ENCODE measurements around the gene KRTAP10-10. TPM values are rescaled to one million over a fixed set of nuclear protein-coding genes. Genes with fewer than 3 reads are reported as not detected.

Gene KRTAP10-10
- total and polyA plus RNA-seq, 2 of the 8 experiments (the other 6 are each of a cell fraction or from before 2014, with no cell fraction given) = not detected

DNA sequence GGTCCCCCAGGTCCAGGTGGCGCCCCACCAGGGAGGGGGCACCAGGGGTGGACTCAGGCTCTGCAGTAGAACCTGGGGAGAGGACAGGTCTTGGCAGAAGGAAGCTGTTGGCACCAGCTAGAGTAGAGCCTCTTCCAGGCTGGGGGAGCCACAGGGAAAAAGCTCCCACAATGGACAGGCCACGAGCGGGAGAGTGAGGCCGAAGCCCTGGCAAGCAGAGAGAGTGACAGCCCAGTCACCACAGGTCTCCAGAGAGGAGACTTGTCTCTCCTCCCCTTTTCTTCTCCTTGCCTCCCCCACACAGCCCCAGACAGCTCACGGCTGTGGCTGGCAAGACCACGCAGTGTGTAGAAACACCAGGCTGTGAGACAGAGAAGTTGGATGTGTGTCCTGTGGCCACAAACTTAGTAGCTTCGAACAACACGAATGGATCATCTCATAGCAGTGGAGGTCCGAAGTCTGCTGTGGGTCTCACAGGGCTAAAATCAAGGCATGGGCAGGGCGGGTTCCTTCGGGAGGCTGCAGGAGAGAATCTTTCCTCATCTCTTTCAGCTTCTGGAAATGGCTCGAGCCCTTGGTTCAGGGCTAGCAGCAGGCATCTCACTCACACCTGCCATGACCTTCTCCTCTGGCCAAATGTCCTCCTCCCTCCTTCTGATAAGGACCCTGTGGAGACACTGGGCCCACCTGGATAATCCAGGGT lies 14.0 kb downstream of the KRTAP10-10 start:
- no peak overlapping the region for H3K56ac ChIP-seq (replicated peaks; ENCODE audit: insufficient read length, low read depth, low read length)
- no peaks in the 10 kb centered on the region for H3K36me3 ChIP-seq (ENCODE audit: control insufficient read depth in 2 of 4, insufficient read depth in 4 of 4, low read length in 3 of 4)
- H4K20me1 ChIP-seq (replicated peaks in 1 of 2; ENCODE audit: control insufficient read depth in 1 of 2, insufficient read depth in 2 of 2, low read length in 2 of 2) = no peaks in the 10 kb centered on the region
- DNase-seq (ENCODE audit: low read depth in 1 of 2, low spot score in 2 of 2) = no peak
- H2BK12ac ChIP-seq (ENCODE audit: low read depth, low read length) = no peak overlapping the region
- H3K9me3 ChIP-seq (ENCODE audit: insufficient read depth in 2 of 2, low read depth in 1 of 2, low read length in 1 of 2) = no peaks in the 10 kb centered on the region; a peak in 1 of 4 replicates
- no peak for FAIRE-seq
- H3K79me1 ChIP-seq (ENCODE audit: low read depth, low read length) = no peaks in the 10 kb centered on the region; the same call in 1 of the 2 replicates
- peak overlapping the region; percentile 39 for H4K91ac ChIP-seq (replicated peaks; ENCODE audit: insufficient read length, low read length)
- peaks cover 0 to 2% (median 0%) of the 10 kb centered on the region in 4 experiments; a peak in 1 of 7 replicates for H3K27me3 ChIP-seq (replicated peaks in 1 of 4; ENCODE audit: control insufficient read depth in 3 of 4, extremely low read depth in 1 of 4, insufficient read depth in 3 of 4, low read length in 3 of 4)
- no peaks in the 10 kb centered on the region for H3K79me2 ChIP-seq (ENCODE audit: control insufficient read depth in 1 of 2, insufficient read depth in 2 of 2, low read length in 2 of 2)
- H3K23me2 ChIP-seq (ENCODE audit: low read depth, low read length) = no peaks in the 10 kb centered on the region
- H2BK120ac ChIP-seq (replicated peaks; ENCODE audit: low read depth, low read length) = no peak overlapping the region
- no peak overlapping the region for H3K27ac ChIP-seq (ENCODE audit: low read depth, low read length)
- H3K4me3 ChIP-seq (ENCODE audit: extremely low read depth in 1 of 4, insufficient read depth in 2 of 4, low read depth in 3 of 4, low read length in 4 of 4) = no peak overlapping the region
- CTCF ChIA-PET (ENCODE audit: partially characterized antibody) = interaction anchor here (0.6 to 1.6 kb wide), 5 partner anchors 13 to 359 kb away, joined by 3 to 4 read pairs (median 3); no protein-coding TSS in a partner anchor
- no peak overlapping the region for H4K5ac ChIP-seq (ENCODE audit: insufficient read length, low read depth, low read length)
- H3K4me2 ChIP-seq (ENCODE audit: insufficient read depth in 1 of 2, low read depth in 2 of 2, low read length in 2 of 2) = no peak overlapping the region
- 82% methylated on average over 12 of the region's 12 CpGs; no CpG with 5 or more reads in 1 of the 2 experiments for WGBS, 2 experiments (ENCODE audit: extremely low coverage in 1 of 2, insufficient coverage in 1 of 2, insufficient read length in 1 of 2, insufficient replicate concordance in 2 of 2, low coverage in 1 of 2, low lambda C conversion rate in 2 of 2, missing lambda C conversion rate in 1 of 2)
- H2BK5ac ChIP-seq (ENCODE audit: low read depth, low read length) = no peak overlapping the region
- no peak overlapping the region for H3K4ac ChIP-seq (replicated peaks; ENCODE audit: insufficient read length, low read depth, low read length)
- H3K23ac ChIP-seq (ENCODE audit: insufficient read length) = no peak overlapping the region
- H3K4me1 ChIP-seq (replicated peaks in 1 of 4; ENCODE audit: control insufficient read depth in 3 of 4, insufficient read depth in 4 of 4, low read length in 3 of 4) = peaks cover 0 to 14% (median 4%) of the 10 kb centered on the region in 4 experiments; a peak in 3 of 7 replicates
- POLR2A ChIA-PET (ENCODE audit: partially characterized antibody) = no interaction called here
- no peak overlapping the region for H3K18ac ChIP-seq (ENCODE audit: extremely low read depth, low read length)
- no peak overlapping the region for H2AFZ ChIP-seq (ENCODE audit: low read length)
- no peak overlapping the region for H3K14ac ChIP-seq (ENCODE audit: insufficient read length)
- H2BK15ac ChIP-seq (ENCODE audit: low read length) = no peak overlapping the region
- H4K8ac ChIP-seq (ENCODE audit: extremely low read depth, insufficient read depth, low read length) = no peak overlapping the region
- no peak overlapping the region for H3K9ac ChIP-seq (replicated peaks in 1 of 4; ENCODE audit: extremely low read depth in 1 of 4, low read depth in 3 of 4, low read length in 3 of 4)
- no peak overlapping the region for H2AK5ac ChIP-seq (ENCODE audit: low read depth, low read length)
- no peak overlapping the region for H2BK20ac ChIP-seq (ENCODE audit: low read length)
- TF ChIP-seq EP300 (IDR thresholded peaks at IDR 0.05; ENCODE audit: borderline replicate concordance in 1 of 2, low read depth in 2 of 2, low read length in 2 of 2) (no peak), SIX5 (IDR thresholded peaks at IDR 0.05; ENCODE audit: low read depth, low read length) (no peak), TCF12 (IDR thresholded peaks at IDR 0.05; ENCODE audit: low read depth, low read length) (no peak), POLR2AphosphoS5 (IDR thresholded peaks at IDR 0.05; ENCODE audit: low read depth, low read length) (no peak), MAFK (IDR thresholded peaks at IDR 0.05; ENCODE audit: low read depth, low read length) (no peak), RXRA (IDR thresholded peaks at IDR 0.05; ENCODE audit: insufficient read depth, low read depth, low read length) (no peak), KDM4A (IDR thresholded peaks at IDR 0.05; ENCODE audit: low read depth, low read length, severe bottlenecking) (no peak), YY1 (IDR thresholded peaks at IDR 0.05; ENCODE audit: low read depth, low read length) (no peak), CTCF (IDR thresholded peaks at IDR 0.05; ENCODE audit: control extremely low read depth in 1 of 3, insufficient read depth in 1 of 3, low read depth in 1 of 3, low read length in 3 of 3) (no peak)
- TF ChIP-seq, protein P1, sequence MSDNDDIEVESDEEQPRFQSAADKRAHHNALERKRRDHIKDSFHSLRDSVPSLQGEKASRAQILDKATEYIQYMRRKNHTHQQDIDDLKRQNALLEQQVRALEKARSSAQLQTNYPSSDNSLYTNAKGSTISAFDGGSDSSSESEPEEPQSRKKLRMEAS (IDR thresholded peaks at IDR 0.05) = no peak

Measured in H1 (cell line).